Karpas-422 (cell line): ENCODE results near the gene DNAJB12. TPM values are rescaled to one million over a fixed set of nuclear protein-coding genes. Genes with fewer than 3 reads are reported as not detected.
A peak's percentile ranks its signal among the peaks of the same experiment; 100 is the strongest.

Source experiments
- DNase-seq: peaks from one replicate; pipeline ENCODE4 v3.0.0-alpha.2; 2015
- H2AFZ ChIP-seq: fragments of 200-600 bp; sonication (generic); 2 replicates; pipeline ENCODE4 v1.6.1; 2014; ENCODE audit warnings: antibody characterized with exemption, low read length, mixed read lengths
- H3K27ac ChIP-seq: fragments of 200-600 bp; sonication (generic); 2 replicates; pipeline ENCODE4 v1.5.1; 2014; ENCODE audit warnings: mild to moderate bottlenecking, low read length, moderate library complexity
- H3K27me3 ChIP-seq: fragments of 200-600 bp; sonication (generic); 2 replicates; pipeline ENCODE4 v1.6.1; 2014; ENCODE audit warnings: low read length, mixed read lengths
- H3K36me3 ChIP-seq: fragments of 200-600 bp; sonication (generic); 2 replicates; pipeline ENCODE4 v1.6.1; 2014; ENCODE audit warnings: low read length, mixed read lengths; ENCODE audit not compliant: insufficient read depth
- H3K4me1 ChIP-seq: fragments of 200-600 bp; sonication (generic); 2 replicates; pipeline ENCODE4 v1.6.1; 2014; ENCODE audit warnings: mild to moderate bottlenecking, low read length, mixed read lengths
- H3K4me2 ChIP-seq: fragments of 200-600 bp; sonication (generic); 2 replicates; pipeline ENCODE4 v1.6.1; 2014; ENCODE audit warnings: low read length, low read depth, mild to moderate bottlenecking; ENCODE audit not compliant: poor library complexity, severe bottlenecking
- H3K4me3 ChIP-seq: fragments of 200-600 bp; sonication (generic); 2 replicates; pipeline ENCODE4 v1.5.1; 2014; ENCODE audit warnings: mild to moderate bottlenecking, antibody characterized with exemption, low read length, mixed read lengths
- H3K79me2 ChIP-seq: fragments of 200-600 bp; sonication (generic); 2 replicates; pipeline ENCODE4 v1.6.1; 2014; ENCODE audit warnings: mild to moderate bottlenecking, low read length, mixed read lengths
- H3K9ac ChIP-seq: fragments of 200-600 bp; sonication (generic); 2 replicates; pipeline ENCODE4 v1.6.0; 2014; ENCODE audit warnings: low read length
- H3K9me2 ChIP-seq: fragments of 200-600 bp; sonication (generic), shearing (Covaris generic); replicated peaks from 2 replicates; pipeline ENCODE4 v1.6.0; 2014; ENCODE audit warnings: mild to moderate bottlenecking, low read length, moderate library complexity; ENCODE audit not compliant: insufficient read depth
- H3K9me3 ChIP-seq: fragments of 300-700, 200-600 bp; sonication (generic); 2 replicates; pipeline ENCODE4 v1.6.1; 2014; ENCODE audit warnings: low read length, mixed read lengths
- H4K20me1 ChIP-seq: fragments of 200-600 bp; sonication (generic); 2 replicates; pipeline ENCODE4 v1.6.1; 2014; ENCODE audit warnings: mild to moderate bottlenecking, antibody characterized with exemption, low read length, low read depth; ENCODE audit not compliant: insufficient read depth
- small RNA-seq: library from RNA; depleted of rRNA; stranded (forward); fragments of <200 nt; gene quantifications from one replicate; pipeline ENCODE3, GENCODE V24; 2014
- total RNA-seq: library from RNA; depleted of rRNA; stranded (reverse); fragments of >200 nt; shearing (Covaris generic); gene quantifications from 2 replicates; pipeline ENCODE4 v1.2.3, GENCODE V29; 2014; ENCODE audit warnings: low replicate concordance; rRNA removed

DNAJB12 gene
- total RNA-seq, 1 experiment from 2014 or later, result 36.1 TPM

DNA sequence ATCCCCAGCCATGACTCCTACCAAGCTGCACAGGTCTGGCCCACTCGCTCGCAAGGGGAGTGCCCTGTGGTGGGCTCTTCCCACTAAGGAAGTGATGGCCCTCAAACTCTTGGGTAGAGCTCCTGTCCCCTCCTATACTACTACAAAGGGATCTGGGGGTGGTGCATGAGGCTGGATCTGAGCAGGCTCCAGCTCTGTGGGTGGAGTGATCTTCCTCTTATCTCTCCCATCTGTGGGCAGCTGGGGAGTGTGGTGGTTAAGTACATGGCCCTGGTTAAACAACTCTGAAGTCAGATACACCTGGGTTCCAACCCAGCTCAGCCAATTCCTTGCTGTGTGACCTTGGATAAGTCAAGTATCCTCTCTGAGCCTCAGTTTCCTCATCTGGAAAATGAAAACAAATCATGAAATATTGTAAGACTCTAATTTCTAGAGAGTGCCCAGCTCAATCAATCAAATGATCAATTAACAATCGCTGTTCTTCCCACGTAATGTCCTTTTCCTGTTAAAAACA, 63.6 kb downstream of the DNAJB12 start:
- no peak overlapping the region for H3K4me3 ChIP-seq
- no peak overlapping the region for H2AFZ ChIP-seq
- no peaks in the 10 kb centered on the region for H4K20me1 ChIP-seq
- H3K27me3 ChIP-seq, result no peaks in the 10 kb centered on the region
- H3K27ac ChIP-seq, result no peak overlapping the region
- H3K9me3 ChIP-seq, result no peaks in the 10 kb centered on the region
- H3K79me2 ChIP-seq, result no peaks in the 10 kb centered on the region
- no peak overlapping the region for H3K9ac ChIP-seq
- H3K36me3 ChIP-seq, result no peaks in the 10 kb centered on the region
- H3K4me1 ChIP-seq, result peaks cover 7% of the 10 kb centered on the region
- H3K4me2 ChIP-seq, result no peak overlapping the region
- DNase-seq, result peak; percentile 41
- H3K9me2 ChIP-seq, result no peaks in the 10 kb centered on the region

DNA sequence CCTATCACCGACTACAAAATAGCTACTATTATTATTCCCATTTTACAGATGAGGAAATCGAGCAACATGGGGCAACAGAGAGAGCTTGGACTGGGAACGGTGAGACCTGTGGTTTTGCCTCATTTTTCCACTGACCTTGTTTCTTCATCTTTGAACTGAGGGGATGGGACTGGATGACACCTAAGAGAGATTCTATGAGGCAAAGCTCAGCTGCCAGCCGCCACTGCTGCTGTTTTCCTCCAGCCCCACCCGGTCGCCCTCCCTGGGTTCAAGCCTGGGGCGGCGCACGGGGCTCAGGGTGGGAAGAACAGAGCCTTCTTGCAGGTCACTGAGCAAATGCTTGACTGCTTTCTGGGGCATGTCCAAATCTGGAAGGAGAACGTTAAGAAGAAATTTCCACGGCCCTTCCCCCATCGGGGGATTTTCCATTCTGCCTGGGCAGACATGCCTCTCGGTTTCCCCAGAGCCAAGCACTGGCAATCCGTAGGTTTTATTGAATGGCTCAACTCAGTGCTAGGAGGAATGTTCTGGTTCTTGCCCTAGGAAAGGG, 68.7 kb downstream of the DNAJB12 start:
- no peaks in the 10 kb centered on the region for H3K36me3 ChIP-seq
- peak overlapping the region; percentile 6 for H3K4me2 ChIP-seq
- no peaks in the 10 kb centered on the region for H4K20me1 ChIP-seq
- H2AFZ ChIP-seq, result no peak overlapping the region
- H3K27ac ChIP-seq, result no peak overlapping the region
- H3K9ac ChIP-seq, result no peak overlapping the region
- H3K9me2 ChIP-seq, result no peaks in the 10 kb centered on the region
- no peak overlapping the region for H3K4me3 ChIP-seq
- H3K4me1 ChIP-seq, result peaks cover 11% of the 10 kb centered on the region
- H3K27me3 ChIP-seq, result no peaks in the 10 kb centered on the region
- no peaks in the 10 kb centered on the region for H3K79me2 ChIP-seq
- DNase-seq, result peak; percentile 37
- H3K9me3 ChIP-seq, result no peaks in the 10 kb centered on the region

DNA sequence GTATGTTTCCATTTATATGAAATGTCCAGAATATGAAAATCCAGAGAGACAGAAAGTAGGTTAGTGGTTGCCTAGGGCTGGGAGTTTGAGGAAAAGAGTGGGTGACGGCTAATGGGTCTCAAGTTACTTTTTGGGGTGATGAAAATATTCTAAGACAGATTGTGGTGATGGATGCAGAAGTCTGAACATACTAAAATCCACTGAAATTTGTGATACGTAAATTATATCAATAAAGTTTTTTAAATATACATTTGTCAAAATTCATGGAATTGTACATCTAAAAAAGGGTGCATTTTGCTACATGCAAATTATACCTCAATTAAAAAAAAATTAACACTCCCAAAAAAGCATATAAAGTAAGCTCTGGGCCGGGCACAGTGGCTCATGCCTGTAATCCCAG, 71.6 kb downstream of the DNAJB12 start:
- Histone ChIP-seq H3K4me1 (peaks cover 11% of the 10 kb centered on the region), H3K27ac (no peak overlapping the region), H3K9me2 (no peaks in the 10 kb centered on the region), H3K79me2 (no peaks in the 10 kb centered on the region), H3K9me3 (no peaks in the 10 kb centered on the region), H3K36me3 (no peaks in the 10 kb centered on the region), H3K4me2 (no peak overlapping the region), H3K27me3 (no peaks in the 10 kb centered on the region), H3K9ac (no peak overlapping the region), H4K20me1 (no peaks in the 10 kb centered on the region), H2AFZ (no peak overlapping the region), H3K4me3 (no peak overlapping the region)
- DNase-seq, result peak; percentile 17

Small RNAs within 50 kb of the gene (small RNA-seq; reads per million reads assigned to genes)
- gene RNU6-805P, result not detected

Other genes with a start within 250 kb of the DNAJB12 start
- 90.4 and 129 TPM in 2 replicates for gene ANAPC16, start 138.9 kb downstream of the DNAJB12 start, total RNA-seq
- 26.0 and 27.8 TPM in 2 replicates for gene ASCC1, start 138.6 kb downstream of the DNAJB12 start, total RNA-seq
- 331 and 583 TPM in 2 replicates for gene DDIT4, start 81.0 kb downstream of the DNAJB12 start, total RNA-seq